Pancreas (tissue), 10 donors: ENCODE results near the gene MBTPS1. TPM values are rescaled to one million over a fixed set of nuclear protein-coding genes. Genes with fewer than 3 reads are reported as not detected.

Source experiments
- ATAC-seq, 4 donors: fragments of 200-7000 bp; cut with Tn5 transposase; one replicate each; pipeline versions ENCODE4 v1.8.0 to v1.9.1; 2020; ENCODE audit warnings: mild to moderate bottlenecking in 4 of 4, moderate library complexity in 4 of 4
- DNase-seq, 6 donors: peaks; one replicate each; pipeline ENCODE4 v3.0.0-alpha.2; 2020
- FAIRE-seq: peaks from 2 replicates; lab custom pipeline; 2012; peaks lifted over from hg19 to GRCh38; lab: Jason Lieb, UNC
- H3K27ac ChIP-seq, 4 donors: fragments of 200-600 bp; sonication (generic); 1 replicate in 3 of 4; 2 replicates in 1 of 4; pipeline versions ENCODE4 v1.5.0 to v1.8.0; 2020
- H3K27me3 ChIP-seq, 4 donors: fragments of 200-600 bp; one replicate each; pipeline ENCODE4 v1.8.0; 2021
- H3K36me3 ChIP-seq, 3 donors: fragments of 200-600 bp; sonication (generic) in 1 of 3; one replicate each; pipeline versions ENCODE4 v1.5.0 to v1.8.0; 2020 to 2021
- H3K4me1 ChIP-seq, 3 donors: fragments of 200-600 bp; one replicate each; pipeline ENCODE4 v1.8.0; 2021
- H3K4me3 ChIP-seq, 4 donors: fragments of 200-600 bp; sonication (generic) in 2 of 4; one replicate each; pipeline versions ENCODE4 v1.5.0 to v1.8.0; 2020 to 2021
- H3K9me3 ChIP-seq, 4 donors: fragments of 200-600 bp; one replicate each; pipeline ENCODE4 v1.8.0; 2021
- CTCF ChIP-seq, 4 donors: fragments of 200-600 bp; sonication (generic) in 3 of 4; IDR thresholded peaks; one replicate each; pipeline versions ENCODE4 v1.5.0 to v1.8.0; 2021; ENCODE audit warnings: antibody characterized with exemption in 4 of 4
- WGBS, 2 donors: extraction: QIAGEN DNeasy Blood & Tissue Kit; methylation state at CpG; one replicate each; pipeline ENCODE4 v1.1.7; 2013; 5-methylcytosine and 5-hydroxymethylcytosine counted together
- intact Hi-C, 3 donors: fragments of 100-400 bp; cut with DNase I; formaldehyde crosslinking; loops; one replicate each; pipeline versions ENCODE4 v1.11.1 to v1.14.2; 2022
- polyA plus RNA-seq, 2 donors: library from polyadenylated mRNA; stranded (reverse); fragments of 200-250 nt; gene quantifications; one replicate each; pipeline ENCODE4 v1.2.3, GENCODE V29; 2013
- total RNA-seq, 6 donors: library from RNA; stranded (reverse); fragmentation: NEBNext Ultra II Directional in 4 of 6; extraction: Animal tissue kit (Norgen Biotek cat#: 25700) in 4 of 6; gene quantifications; one replicate each; pipeline versions ENCODE4 v1.2.1 to v1.2.4, GENCODE V29; 2021 to 2023
- donor health status: healthy with polysubstance abuse.
- donor health status: DM: no; HTN: no; CAD: no; lungs with moderate emphysema.
- donor health status: DM: no; HTN: no; CAD: no.
- donor health status: control.
- donor health status: control.
- donor health status: Bipolar disorder and iron deficiency.
- donor health status: DM: yes; HTN: yes; CAD: no.
- donor health status: DM: no; HTN: no; CAD: no.
- donor health status: DM: no; HTN: no; CAD: no.
- donor health status: DM: yes; HTN: yes; CAD: no.

Gene MBTPS1
- total and polyA plus RNA-seq, 8 donors = 32.8 to 56.8 (median 43.2) TPM

DNA sequence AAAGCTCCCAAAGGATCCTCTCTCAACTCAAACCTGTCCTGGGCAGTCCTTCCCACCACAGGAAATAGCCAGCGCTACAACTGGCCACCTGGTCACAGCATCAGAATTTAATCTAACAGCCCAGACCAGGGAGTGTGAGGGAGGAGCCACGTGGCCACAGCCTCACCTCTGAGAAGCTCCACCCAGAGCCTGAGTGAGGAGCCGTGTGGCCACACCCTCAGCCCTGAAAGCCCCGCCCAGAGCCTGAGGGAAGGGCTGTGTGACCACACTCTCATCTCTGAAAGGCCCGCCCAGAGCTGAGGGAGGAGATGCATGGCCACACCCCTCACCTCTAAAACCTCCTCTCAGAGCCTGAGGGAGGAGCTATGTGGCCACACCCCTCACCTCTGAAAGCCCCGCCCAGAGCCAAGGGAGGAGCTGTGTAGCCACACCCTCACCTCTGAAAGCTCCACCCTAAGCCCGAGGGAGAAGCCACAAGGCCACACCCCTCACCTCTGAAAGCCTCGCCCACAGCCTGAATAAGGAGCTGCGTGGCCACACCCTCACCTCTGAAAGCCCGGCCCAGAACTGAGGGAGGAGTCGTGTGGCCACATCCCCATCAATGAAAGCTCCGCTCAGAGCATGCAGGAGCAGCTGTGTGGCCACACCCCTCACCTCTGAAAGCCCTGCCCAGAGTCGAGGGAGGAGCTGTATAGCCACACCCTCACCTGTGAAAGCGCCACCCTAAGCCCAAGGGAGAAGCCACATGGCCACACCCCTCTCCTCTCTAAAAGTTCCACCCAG is 102.8 kb downstream of the MBTPS1 start:
- Histone ChIP-seq H3K27me3 (no peaks in the 10 kb centered on the region), H3K27ac (no peak overlapping the region), H3K36me3 (no peaks in the 10 kb centered on the region), H3K9me3 (no peaks in the 10 kb centered on the region), H3K4me1 (no peaks in the 10 kb centered on the region), H3K4me3 (no peak overlapping the region)
- intact Hi-C loops = no loop called here
- TF ChIP-seq CTCF (IDR thresholded peaks at IDR 0.05) = no peak
- WGBS, 2 donors = 8 to 13% methylated on average over 14 of the region's 14 CpGs
- ATAC-seq (peak; percentile 85 to 92 (median 88)), DNase-seq (peak; percentile 83 to 91 (median 90)), FAIRE-seq (no peak)

- Histone ChIP-seq H3K4me1 (no peaks in the 10 kb centered on the region), H3K27me3 (no peaks in the 10 kb centered on the region), H3K4me3 (no peak overlapping the region), H3K27ac (no peak overlapping the region), H3K36me3 (no peaks in the 10 kb centered on the region), H3K9me3 (no peaks in the 10 kb centered on the region)
- no peak for ATAC-seq
- FAIRE-seq = no peak
- intact Hi-C loops = no loop called here
- peak in 1 of 6 donors; percentile 10 for DNase-seq
- 75 to 79% methylated on average over 6 of the region's 6 CpGs for WGBS, 2 donors
- no peak for TF ChIP-seq CTCF (IDR thresholded peaks at IDR 0.05)
Measured at GRCh38 chr16:84009282-84009681, 107.5 kb downstream of the MBTPS1 start.

DNA sequence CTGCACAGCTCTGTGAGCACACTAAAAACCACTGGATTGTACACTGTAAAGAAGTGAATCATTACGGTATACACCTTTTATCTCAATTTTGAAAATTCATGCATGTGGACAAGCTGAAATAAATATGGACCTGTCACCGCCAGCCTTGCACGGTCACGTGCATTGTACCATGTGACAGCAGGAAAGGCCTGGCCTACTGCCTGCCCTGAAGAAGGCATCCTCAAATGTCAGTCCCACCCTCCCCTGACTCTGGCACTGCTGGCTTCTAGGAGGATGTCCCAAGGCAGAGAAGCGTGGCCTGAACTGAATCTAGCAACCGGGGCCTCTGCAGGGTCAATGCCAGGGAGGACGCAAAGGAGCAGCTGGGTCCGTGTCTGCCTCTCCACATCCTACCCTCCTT is 108.8 kb downstream of the MBTPS1 start:
- ATAC-seq = peak in 2 of 4 donors; percentile 30 to 40
- FAIRE-seq = no peak
- no peaks in the 10 kb centered on the region for H3K4me1 ChIP-seq
- no peaks in the 10 kb centered on the region for H3K27me3 ChIP-seq
- DNase-seq = peak in 1 of 6 donors; percentile 21
- no peak overlapping the region for H3K27ac ChIP-seq
- 72 to 77% methylated on average over 8 of the region's 8 CpGs for WGBS, 2 donors
- H3K36me3 ChIP-seq = no peaks in the 10 kb centered on the region
- no peaks in the 10 kb centered on the region for H3K9me3 ChIP-seq
- intact Hi-C loops = no loop called here
- no peak for TF ChIP-seq CTCF (IDR thresholded peaks at IDR 0.05)
- H3K4me3 ChIP-seq = no peak overlapping the region

DNA sequence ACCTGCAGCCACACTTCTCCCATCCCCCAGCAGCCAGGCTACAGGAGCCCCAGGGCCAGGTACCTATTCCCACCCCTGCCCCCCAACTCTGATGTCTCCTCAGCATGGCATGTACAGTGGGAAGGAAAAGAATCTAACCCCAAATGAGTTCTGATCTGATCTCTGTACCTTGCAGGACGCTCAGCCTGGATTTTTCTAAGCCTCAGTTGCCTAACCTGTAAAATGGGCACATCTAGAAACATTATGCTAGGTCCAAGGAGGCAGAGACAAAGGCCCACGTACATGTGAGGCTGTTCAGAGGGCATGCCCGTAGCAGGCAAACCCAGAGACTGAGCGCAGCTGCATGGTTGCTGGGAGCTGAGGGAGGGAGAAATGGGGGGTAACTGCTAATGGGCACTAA is 109.2 kb downstream of the MBTPS1 start:
- FAIRE-seq = no peak
- no peak for TF ChIP-seq CTCF (IDR thresholded peaks at IDR 0.05)
- Histone ChIP-seq H3K27me3 (no peaks in the 10 kb centered on the region), H3K4me3 (no peak overlapping the region), H3K36me3 (no peaks in the 10 kb centered on the region), H3K27ac (no peak overlapping the region), H3K9me3 (no peaks in the 10 kb centered on the region), H3K4me1 (no peaks in the 10 kb centered on the region)
- intact Hi-C loops = no loop called here
- peak in 2 of 4 donors; percentile 25 to 27 for ATAC-seq
- WGBS, 2 donors = 70 to 76% methylated on average over 4 of the region's 4 CpGs
- peak in 1 of 6 donors; percentile 19 for DNase-seq

DNA sequence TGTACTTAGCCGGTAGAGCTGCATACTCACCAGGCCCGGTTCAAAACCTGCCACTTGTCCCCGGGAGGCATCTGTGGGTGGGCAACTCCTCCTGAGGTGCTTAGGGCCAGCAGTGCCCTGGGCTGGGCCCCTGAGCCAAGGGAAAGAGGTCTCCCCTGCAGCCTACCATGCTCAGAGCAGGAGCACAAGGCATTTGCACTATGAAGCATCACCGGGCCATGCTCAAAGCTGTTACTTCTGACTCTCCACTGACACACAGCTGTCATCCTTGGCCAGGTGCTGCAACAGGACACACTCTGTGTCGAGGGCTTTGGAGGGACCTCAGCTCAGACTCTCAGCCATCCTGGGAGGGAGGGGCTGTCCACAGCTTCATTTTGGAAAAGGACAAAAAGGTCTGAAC is 111.4 kb downstream of the MBTPS1 start:
- 71 to 76% methylated on average over 5 of the region's 5 CpGs for WGBS, 2 donors
- TF ChIP-seq CTCF (IDR thresholded peaks at IDR 0.05) = no peak

More for the DNA sequence above, 111.4 kb downstream of the MBTPS1 start:
- no peak for FAIRE-seq
- intact Hi-C loops = no loop called here
- H3K27me3 ChIP-seq = no peaks in the 10 kb centered on the region
- no peak for ATAC-seq
- H3K4me3 ChIP-seq = no peak overlapping the region
- H3K36me3 ChIP-seq = no peaks in the 10 kb centered on the region
- peak in 1 of 6 donors; percentile 15 for DNase-seq
- no peaks in the 10 kb centered on the region for H3K9me3 ChIP-seq
- H3K27ac ChIP-seq = no peak overlapping the region
- no peaks in the 10 kb centered on the region for H3K4me1 ChIP-seq
